Caco-2 (cell line): ENCODE data around the gene DOCK9. TPM values are rescaled to one million over a fixed set of nuclear protein-coding genes. Genes with fewer than 3 reads are reported as not detected.

Experiments
- BruUV-seq: library from RNA; stranded (reverse); fragments of 400-500 nt; replicated peaks from 2 replicates; lab custom pipeline; 2021; lab: Mats Ljungman, UMichigan
- CTCF ChIA-PET: fragments of 300-600 bp; sonication (Branson Sonifier 250); formaldehyde crosslinking; loops from one replicate; lab custom pipeline; 2022; ENCODE audit warnings: antibody characterized with exemption; lab: Charles Lee
- POLR2A ChIA-PET: fragments of 300-600 bp; sonication (Branson Sonifier 250); formaldehyde crosslinking; loops from one replicate; lab custom pipeline; 2022; ENCODE audit warnings: antibody characterized with exemption; lab: Charles Lee
- DNase-seq, 2 experiments: peaks; one replicate each; pipeline versions ENCODE4 v3.0.0 to v3.0.0-alpha.2; 2020 to 2022
- H3K27me3 ChIP-seq: replicated peaks from 2 replicates; pipeline ENCODE4 v1.6.0; 2011; ENCODE audit warnings: low read length; ENCODE audit not compliant: control insufficient read depth, insufficient read depth
- H3K36me3 ChIP-seq: 2 replicates; pipeline ENCODE4 v1.5.1; 2011; ENCODE audit warnings: low read length; ENCODE audit not compliant: control insufficient read depth, insufficient read depth
- H3K4me1 ChIP-seq: fragments of 250-450 bp; sonication (Bioruptor Pico); 2 replicates; pipeline ENCODE4 v1.5.1; 2020; ENCODE audit warnings: mild to moderate bottlenecking
- H3K4me3 ChIP-seq: 2 replicates; pipeline ENCODE4 v1.5.1; 2011; ENCODE audit warnings: low read depth, mild to moderate bottlenecking, control low read depth, low read length
- H3K9me3 ChIP-seq: fragments of 250-450 bp; sonication (Bioruptor Pico); 2 replicates; pipeline ENCODE4 v1.5.1; 2020; ENCODE audit warnings: mild to moderate bottlenecking, moderate library complexity
- H3K27ac Mint-ChIP-seq: one replicate; pipeline ENCODE4 v1.8.0; 2022; ENCODE audit warnings: mixed read lengths; ENCODE audit not compliant: unreplicated experiment
- H3K27me3 Mint-ChIP-seq: one replicate; pipeline ENCODE4 v1.8.0; 2022; ENCODE audit warnings: mixed read lengths; ENCODE audit not compliant: insufficient read depth, unreplicated experiment
- H3K36me3 Mint-ChIP-seq: one replicate; pipeline ENCODE4 v1.8.0; 2022; ENCODE audit warnings: mild to moderate bottlenecking, mixed read lengths; ENCODE audit not compliant: insufficient read depth, unreplicated experiment
- H3K4me1 Mint-ChIP-seq: one replicate; pipeline ENCODE4 v1.8.0; 2022; ENCODE audit warnings: low read depth, mixed read lengths; ENCODE audit not compliant: unreplicated experiment
- H3K4me3 Mint-ChIP-seq: one replicate; pipeline ENCODE4 v1.8.0; 2022; ENCODE audit warnings: mild to moderate bottlenecking, moderate library complexity, mixed read lengths; ENCODE audit not compliant: unreplicated experiment
- H3K9me3 Mint-ChIP-seq: one replicate; pipeline ENCODE4 v1.8.0; 2022; ENCODE audit warnings: mixed read lengths; ENCODE audit not compliant: unreplicated experiment
- intact Hi-C: fragments of 100-400 bp; cut with micrococcal nuclease; formaldehyde crosslinking; loops from one replicate; pipeline ENCODE4 v1.10.0; 2022; ENCODE audit not compliant: unreplicated experiment
- total RNA-seq: library from RNA; stranded (reverse); gene quantifications from 2 replicates; pipeline ENCODE4 v1.2.3, GENCODE V29; 2022
- TF ChIP-seq, protein P1 (sequence below), 2 experiments: fragments of 200-600 bp in 1 of 2; IDR thresholded peaks; 1 replicate in 1 of 2; 2 replicates in 1 of 2; pipeline versions ENCODE4 v1.5.1 to v1.8.0; 2011 to 2022; ENCODE audit warnings: antibody characterized with exemption in 1 of 2, control low read depth in 1 of 2, inconsistent platforms in 1 of 2, low read depth in 1 of 2, low read length in 1 of 2, mild to moderate bottlenecking in 1 of 2, moderate library complexity in 1 of 2; ENCODE audit not compliant: insufficient read depth in 1 of 2, severe bottlenecking in 1 of 2, unreplicated experiment in 1 of 2

Gene DOCK9
- total RNA-seq, 1 experiment from 2014 or later = 260 TPM

DNA sequence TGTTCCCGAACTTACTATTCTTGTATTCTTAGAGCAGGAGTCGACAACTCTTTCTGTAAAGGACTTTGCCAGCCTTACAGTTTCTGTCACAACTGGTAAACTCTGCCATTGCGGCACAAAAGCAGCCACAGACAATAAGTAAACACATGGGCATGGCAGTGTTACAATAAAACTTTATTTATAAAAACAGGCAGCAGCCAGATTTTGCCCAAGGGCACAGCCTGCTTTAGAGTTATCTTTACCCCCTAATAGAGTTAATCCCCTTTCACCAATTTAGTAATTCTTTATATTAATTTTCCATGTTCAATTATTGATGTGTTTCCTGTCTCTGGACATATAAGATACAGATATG is 19.4 kb downstream of the DOCK9 start:
- TF ChIP-seq, protein P1, sequence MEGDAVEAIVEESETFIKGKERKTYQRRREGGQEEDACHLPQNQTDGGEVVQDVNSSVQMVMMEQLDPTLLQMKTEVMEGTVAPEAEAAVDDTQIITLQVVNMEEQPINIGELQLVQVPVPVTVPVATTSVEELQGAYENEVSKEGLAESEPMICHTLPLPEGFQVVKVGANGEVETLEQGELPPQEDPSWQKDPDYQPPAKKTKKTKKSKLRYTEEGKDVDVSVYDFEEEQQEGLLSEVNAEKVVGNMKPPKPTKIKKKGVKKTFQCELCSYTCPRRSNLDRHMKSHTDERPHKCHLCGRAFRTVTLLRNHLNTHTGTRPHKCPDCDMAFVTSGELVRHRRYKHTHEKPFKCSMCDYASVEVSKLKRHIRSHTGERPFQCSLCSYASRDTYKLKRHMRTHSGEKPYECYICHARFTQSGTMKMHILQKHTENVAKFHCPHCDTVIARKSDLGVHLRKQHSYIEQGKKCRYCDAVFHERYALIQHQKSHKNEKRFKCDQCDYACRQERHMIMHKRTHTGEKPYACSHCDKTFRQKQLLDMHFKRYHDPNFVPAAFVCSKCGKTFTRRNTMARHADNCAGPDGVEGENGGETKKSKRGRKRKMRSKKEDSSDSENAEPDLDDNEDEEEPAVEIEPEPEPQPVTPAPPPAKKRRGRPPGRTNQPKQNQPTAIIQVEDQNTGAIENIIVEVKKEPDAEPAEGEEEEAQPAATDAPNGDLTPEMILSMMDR (IDR thresholded peaks at IDR 0.05; ENCODE audit: insufficient read depth in 1 of 2, low read depth in 1 of 2, low read length in 1 of 2, severe bottlenecking in 1 of 2, unreplicated experiment in 1 of 2) = no peak
- Mint-ChIP-seq H3K27ac (no peak overlapping the region), H3K4me1 (peaks cover 26% of the 10 kb centered on the region), H3K27me3 (no peaks in the 10 kb centered on the region), H3K4me3 (no peak overlapping the region), H3K36me3 (peaks cover 55% of the 10 kb centered on the region), H3K9me3 (no peaks in the 10 kb centered on the region)
- intact Hi-C loops = no loop called here
- POLR2A ChIA-PET = interaction anchor here (0.8 kb wide), 1 partner anchor 33 kb away, joined by 4 read pairs; no protein-coding TSS in a partner anchor
- no peak for DNase-seq
- H3K4me1 ChIP-seq = peaks cover 48% of the 10 kb centered on the region
- no peaks in the 10 kb centered on the region for H3K27me3 ChIP-seq
- H3K9me3 ChIP-seq = no peaks in the 10 kb centered on the region
- BruUV-seq = no TSS peak
- no peak overlapping the region for H3K4me3 ChIP-seq
- CTCF ChIA-PET = no interaction called here
- H3K36me3 ChIP-seq = no peaks in the 10 kb centered on the region

DNA sequence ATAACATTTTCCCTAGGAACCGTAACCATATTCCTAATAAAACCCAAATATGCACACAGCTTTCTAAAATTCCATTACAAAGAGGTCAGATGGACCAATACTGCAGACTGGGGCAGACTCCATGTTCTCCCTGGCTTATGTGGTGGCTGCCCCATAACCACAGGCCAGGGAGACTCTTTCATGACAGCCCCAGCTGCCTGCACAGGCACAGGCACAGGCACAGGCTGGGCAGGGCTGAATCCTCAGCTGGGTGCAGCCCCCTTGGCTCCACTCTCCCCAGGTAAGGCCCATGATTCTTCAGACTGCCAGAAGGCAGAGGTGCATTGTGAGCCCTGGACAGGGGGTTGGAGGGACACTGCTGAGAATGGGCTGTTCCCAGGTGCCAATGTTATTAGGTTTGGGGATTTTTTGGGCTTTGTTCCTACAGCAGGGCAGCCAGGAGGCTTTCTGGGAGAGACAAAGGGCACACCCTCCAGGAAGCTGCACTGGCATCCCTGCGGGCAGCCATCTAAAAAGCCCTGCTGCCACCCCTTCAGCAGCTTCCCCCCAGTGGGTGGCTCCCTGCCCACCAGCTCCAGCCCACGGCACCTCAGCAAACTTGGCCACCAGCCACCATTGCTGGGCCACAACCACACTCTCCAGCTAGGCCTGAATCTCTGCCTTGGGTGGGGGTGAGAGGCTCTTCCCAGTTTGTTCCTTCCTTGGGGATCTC is 20.0 kb downstream of the DOCK9 start:
- Histone ChIP-seq H3K36me3 (no peaks in the 10 kb centered on the region), H3K4me3 (no peak overlapping the region), H3K27me3 (no peaks in the 10 kb centered on the region), H3K9me3 (no peaks in the 10 kb centered on the region), H3K4me1 (peaks cover 48% of the 10 kb centered on the region)
- H3K9me3 Mint-ChIP-seq = no peaks in the 10 kb centered on the region
- H3K36me3 Mint-ChIP-seq = peaks cover 56% of the 10 kb centered on the region
- ChIA-PET CTCF (no interaction called here), POLR2A (interaction anchor here (0.8 kb wide), 1 partner anchor 32 kb away, joined by 4 read pairs; no protein-coding TSS in a partner anchor)
- H3K27ac Mint-ChIP-seq = no peak overlapping the region
- BruUV-seq = no TSS peak
- no peak for DNase-seq
- peaks cover 31% of the 10 kb centered on the region for H3K4me1 Mint-ChIP-seq
- H3K27me3 Mint-ChIP-seq = no peaks in the 10 kb centered on the region
- intact Hi-C loops = no loop called here
- TF ChIP-seq, protein P1 (IDR thresholded peaks at IDR 0.05; ENCODE audit: insufficient read depth in 1 of 2, low read depth in 1 of 2, low read length in 1 of 2, severe bottlenecking in 1 of 2, unreplicated experiment in 1 of 2) = no peak
- H3K4me3 Mint-ChIP-seq = no peak overlapping the region

DNA sequence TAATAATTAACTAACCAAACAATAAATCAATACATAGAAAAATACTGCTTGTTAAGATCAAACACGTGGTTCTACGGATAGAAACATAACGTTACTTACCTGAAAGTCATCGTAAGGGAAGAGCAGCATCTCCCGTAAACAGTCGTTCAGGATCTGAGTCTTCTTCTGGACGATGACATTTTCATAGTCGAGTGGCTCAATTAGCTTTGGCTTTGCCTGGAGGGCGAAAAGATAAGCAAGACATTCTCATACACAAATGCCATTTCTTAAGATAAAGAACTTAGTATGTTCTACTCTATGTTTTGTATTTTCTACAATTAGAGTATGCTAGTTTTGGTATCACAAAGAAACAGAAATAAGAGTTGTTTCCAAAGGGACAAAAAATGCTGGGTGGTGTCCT is 22.5 kb downstream of the DOCK9 start:
- ChIA-PET POLR2A (no interaction called here), CTCF (no interaction called here)
- Histone ChIP-seq H3K4me3 (no peak overlapping the region), H3K27me3 (no peaks in the 10 kb centered on the region), H3K4me1 (peaks cover 29% of the 10 kb centered on the region), H3K9me3 (no peaks in the 10 kb centered on the region), H3K36me3 (no peaks in the 10 kb centered on the region)
- H3K27me3 Mint-ChIP-seq = no peaks in the 10 kb centered on the region
- peaks cover 57% of the 10 kb centered on the region for H3K36me3 Mint-ChIP-seq
- intact Hi-C loops = loop anchor here (2.0 kb wide), 1 partner anchor 17 kb away; no protein-coding TSS in a partner anchor
- H3K9me3 Mint-ChIP-seq = no peaks in the 10 kb centered on the region
- TF ChIP-seq, protein P1 (IDR thresholded peaks at IDR 0.05; ENCODE audit: insufficient read depth in 1 of 2, low read depth in 1 of 2, low read length in 1 of 2, severe bottlenecking in 1 of 2, unreplicated experiment in 1 of 2) = no peak
- peaks cover 35% of the 10 kb centered on the region for H3K4me1 Mint-ChIP-seq
- H3K4me3 Mint-ChIP-seq = no peak overlapping the region
- H3K27ac Mint-ChIP-seq = no peak overlapping the region
- no TSS peak for BruUV-seq
- no peak for DNase-seq
